ENCODE data around the gene MMP13.
"Not testable (repeated sequence)": the region's sequence is repeated elsewhere in the genome, so short reads cannot be mapped to it uniquely, and the experiment has no call there.

The MMP13 gene

GRCh38 chr11:102911758-102912481 is 43.6 kb downstream of the MMP13 start:
- no peak overlapping the region for H3K27ac ChIP-seq
- TF ChIP-seq, protein P1, sequence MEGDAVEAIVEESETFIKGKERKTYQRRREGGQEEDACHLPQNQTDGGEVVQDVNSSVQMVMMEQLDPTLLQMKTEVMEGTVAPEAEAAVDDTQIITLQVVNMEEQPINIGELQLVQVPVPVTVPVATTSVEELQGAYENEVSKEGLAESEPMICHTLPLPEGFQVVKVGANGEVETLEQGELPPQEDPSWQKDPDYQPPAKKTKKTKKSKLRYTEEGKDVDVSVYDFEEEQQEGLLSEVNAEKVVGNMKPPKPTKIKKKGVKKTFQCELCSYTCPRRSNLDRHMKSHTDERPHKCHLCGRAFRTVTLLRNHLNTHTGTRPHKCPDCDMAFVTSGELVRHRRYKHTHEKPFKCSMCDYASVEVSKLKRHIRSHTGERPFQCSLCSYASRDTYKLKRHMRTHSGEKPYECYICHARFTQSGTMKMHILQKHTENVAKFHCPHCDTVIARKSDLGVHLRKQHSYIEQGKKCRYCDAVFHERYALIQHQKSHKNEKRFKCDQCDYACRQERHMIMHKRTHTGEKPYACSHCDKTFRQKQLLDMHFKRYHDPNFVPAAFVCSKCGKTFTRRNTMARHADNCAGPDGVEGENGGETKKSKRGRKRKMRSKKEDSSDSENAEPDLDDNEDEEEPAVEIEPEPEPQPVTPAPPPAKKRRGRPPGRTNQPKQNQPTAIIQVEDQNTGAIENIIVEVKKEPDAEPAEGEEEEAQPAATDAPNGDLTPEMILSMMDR (IDR thresholded peaks at IDR 0.05; ENCODE audit: low read depth, low read length) = no peak
- H3K9me3 ChIP-seq (ENCODE audit: severe bottlenecking) = no peaks in the 10 kb centered on the region
- no peaks in the 10 kb centered on the region for H3K36me3 ChIP-seq
- DNase-seq = no peak
- H3K4me3 ChIP-seq (ENCODE audit: low read depth, low read length) = no peak overlapping the region
- H3K27me3 ChIP-seq (ENCODE audit: insufficient read depth, low read depth, severe bottlenecking) = no peaks in the 10 kb centered on the region

DNA sequence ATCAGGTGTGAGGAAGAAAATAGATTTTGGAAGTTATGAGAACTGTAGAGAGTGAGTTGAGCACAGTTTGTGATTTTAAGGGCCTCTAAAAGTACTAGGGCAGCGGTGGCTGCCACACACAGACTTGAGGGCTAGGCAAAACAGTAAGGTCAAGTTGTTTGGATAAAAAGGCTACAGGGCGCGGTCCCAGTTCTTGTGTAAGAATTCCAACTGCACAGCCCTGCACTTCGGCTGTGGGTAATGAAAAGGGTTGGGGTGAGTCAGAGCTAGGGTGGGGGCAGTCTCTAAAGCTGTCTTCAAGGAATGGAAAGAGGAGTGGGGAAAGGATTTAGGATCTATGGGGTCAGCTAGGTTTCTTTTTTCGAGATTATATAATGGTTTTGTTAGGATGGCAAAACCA is 49.7 kb downstream of the MMP13 start:
- not testable (repeated sequence) for H3K4me3 ChIP-seq (ENCODE audit: low read depth, low read length); H3K27me3 ChIP-seq (ENCODE audit: insufficient read depth, low read depth, severe bottlenecking); H3K9me3 ChIP-seq (ENCODE audit: severe bottlenecking); H3K27ac ChIP-seq; DNase-seq; H3K36me3 ChIP-seq

DNA sequence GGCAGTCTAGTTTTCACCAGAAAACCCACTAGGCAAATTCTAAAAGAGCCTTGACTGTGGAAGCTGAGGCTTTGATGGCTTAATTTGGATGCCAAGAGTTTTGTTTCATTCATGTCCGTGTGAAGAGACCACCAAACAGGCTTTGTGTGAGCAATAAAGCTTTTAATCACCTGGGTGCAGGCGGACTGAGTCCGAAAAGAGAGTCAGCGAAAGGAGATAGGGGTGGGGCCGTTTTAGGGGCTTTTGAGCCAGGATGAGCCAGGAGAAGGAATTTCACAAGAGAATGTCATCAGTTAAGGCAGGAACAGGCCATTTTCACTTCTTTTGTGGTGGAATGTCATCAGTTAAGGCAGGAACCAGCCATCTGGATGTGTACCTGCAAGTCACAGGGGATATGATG is 51.6 kb downstream of the MMP13 start:
- not testable (repeated sequence) for H3K36me3 ChIP-seq; H3K27me3 ChIP-seq (ENCODE audit: insufficient read depth, low read depth, severe bottlenecking); H3K4me3 ChIP-seq (ENCODE audit: low read depth, low read length); H3K9me3 ChIP-seq (ENCODE audit: severe bottlenecking); H3K27ac ChIP-seq; DNase-seq

- H3K27me3 ChIP-seq (ENCODE audit: insufficient read depth, low read depth, severe bottlenecking) = no peaks in the 10 kb centered on the region
- H3K9me3 ChIP-seq (ENCODE audit: severe bottlenecking) = no peaks in the 10 kb centered on the region
- no peak overlapping the region for H3K4me3 ChIP-seq (ENCODE audit: low read depth, low read length)
- TF ChIP-seq, protein P1 (IDR thresholded peaks at IDR 0.05; ENCODE audit: low read depth, low read length) = no peak
- no peak for DNase-seq
- no peaks in the 10 kb centered on the region for H3K36me3 ChIP-seq
- no peak overlapping the region for H3K27ac ChIP-seq
These were observed 55.2 kb downstream of the MMP13 start for GRCh38 chr11:102900346-102900745.

All from WERI-Rb-1 (cell line).